Peyer's patch (tissue), 4 donors: ENCODE results near the gene PSD.

ENCODE experiments used
- POLR2A ChIP-seq, 2 donors: fragments of 450-650 bp; IDR thresholded peaks; one replicate each; pipeline ENCODE4 v1.5.1; 2017; ENCODE audit warnings: antibody characterized with exemption in 2 of 2, mild to moderate bottlenecking in 2 of 2, moderate library complexity in 2 of 2
- TF ChIP-seq, protein P1 (sequence below), 6 experiments: fragments of 450-650 bp in 4 of 6; fragments of 200-600 bp in 2 of 6; sonication (generic) in 1 of 6; IDR thresholded peaks; one replicate each; pipeline ENCODE4 v1.5.1; 2017 to 2019; ENCODE audit warnings: antibody characterized with exemption in 6 of 6, mild to moderate bottlenecking in 3 of 6, moderate library complexity in 1 of 6

DNA sequence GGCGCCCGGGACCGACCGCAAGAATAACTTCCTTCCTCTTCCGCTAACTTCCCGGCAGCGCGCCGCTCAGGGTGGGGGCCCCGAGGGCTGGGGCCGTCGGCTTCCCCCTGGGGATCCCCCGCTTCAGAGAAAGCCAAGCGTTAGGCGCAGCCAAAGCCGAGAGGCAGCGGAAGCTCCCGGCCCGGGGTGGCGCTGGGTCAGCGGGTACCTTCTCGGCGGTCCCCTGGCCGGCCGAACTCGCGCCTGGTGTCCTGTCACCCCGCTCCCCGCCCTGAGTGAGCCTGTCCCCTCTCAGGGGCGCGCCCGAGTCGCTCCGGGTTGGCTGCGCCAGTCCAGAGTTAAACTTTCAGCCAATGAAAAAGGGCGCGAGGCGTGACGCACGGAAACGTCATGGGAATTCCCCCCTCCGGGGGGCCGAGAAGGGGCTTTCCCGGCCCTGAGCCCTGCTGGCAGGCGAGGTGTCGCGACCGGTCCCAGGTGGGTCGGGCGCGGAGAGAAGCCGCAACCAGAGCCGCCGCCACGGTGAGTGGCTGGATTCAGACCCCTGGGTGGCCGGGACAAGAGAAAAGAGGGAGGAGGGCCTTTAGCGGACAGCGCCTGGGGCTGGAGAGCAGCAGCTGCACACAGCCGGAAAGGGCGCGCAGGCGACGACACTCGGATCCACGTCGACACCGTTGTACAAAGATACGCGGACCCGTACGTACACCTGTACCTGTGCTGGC is 24.3 kb downstream of the PSD start:
- TF ChIP-seq, protein P1, sequence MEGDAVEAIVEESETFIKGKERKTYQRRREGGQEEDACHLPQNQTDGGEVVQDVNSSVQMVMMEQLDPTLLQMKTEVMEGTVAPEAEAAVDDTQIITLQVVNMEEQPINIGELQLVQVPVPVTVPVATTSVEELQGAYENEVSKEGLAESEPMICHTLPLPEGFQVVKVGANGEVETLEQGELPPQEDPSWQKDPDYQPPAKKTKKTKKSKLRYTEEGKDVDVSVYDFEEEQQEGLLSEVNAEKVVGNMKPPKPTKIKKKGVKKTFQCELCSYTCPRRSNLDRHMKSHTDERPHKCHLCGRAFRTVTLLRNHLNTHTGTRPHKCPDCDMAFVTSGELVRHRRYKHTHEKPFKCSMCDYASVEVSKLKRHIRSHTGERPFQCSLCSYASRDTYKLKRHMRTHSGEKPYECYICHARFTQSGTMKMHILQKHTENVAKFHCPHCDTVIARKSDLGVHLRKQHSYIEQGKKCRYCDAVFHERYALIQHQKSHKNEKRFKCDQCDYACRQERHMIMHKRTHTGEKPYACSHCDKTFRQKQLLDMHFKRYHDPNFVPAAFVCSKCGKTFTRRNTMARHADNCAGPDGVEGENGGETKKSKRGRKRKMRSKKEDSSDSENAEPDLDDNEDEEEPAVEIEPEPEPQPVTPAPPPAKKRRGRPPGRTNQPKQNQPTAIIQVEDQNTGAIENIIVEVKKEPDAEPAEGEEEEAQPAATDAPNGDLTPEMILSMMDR (IDR thresholded peaks at IDR 0.05), result peak in 5 of 6 experiments; percentile 95 to 98 (median 96)
- peak; percentile 51 to 85 for TF ChIP-seq POLR2A (IDR thresholded peaks at IDR 0.05)
